ENCODE measurements around the gene CASD1. TPM values are rescaled to one million over a fixed set of nuclear protein-coding genes. Genes with fewer than 3 reads are reported as not detected.

CASD1 gene
- total and polyA plus RNA-seq, 2 of the 4 experiments (the other 2 are of a cell fraction): 4.0 to 4.5 TPM

DNA sequence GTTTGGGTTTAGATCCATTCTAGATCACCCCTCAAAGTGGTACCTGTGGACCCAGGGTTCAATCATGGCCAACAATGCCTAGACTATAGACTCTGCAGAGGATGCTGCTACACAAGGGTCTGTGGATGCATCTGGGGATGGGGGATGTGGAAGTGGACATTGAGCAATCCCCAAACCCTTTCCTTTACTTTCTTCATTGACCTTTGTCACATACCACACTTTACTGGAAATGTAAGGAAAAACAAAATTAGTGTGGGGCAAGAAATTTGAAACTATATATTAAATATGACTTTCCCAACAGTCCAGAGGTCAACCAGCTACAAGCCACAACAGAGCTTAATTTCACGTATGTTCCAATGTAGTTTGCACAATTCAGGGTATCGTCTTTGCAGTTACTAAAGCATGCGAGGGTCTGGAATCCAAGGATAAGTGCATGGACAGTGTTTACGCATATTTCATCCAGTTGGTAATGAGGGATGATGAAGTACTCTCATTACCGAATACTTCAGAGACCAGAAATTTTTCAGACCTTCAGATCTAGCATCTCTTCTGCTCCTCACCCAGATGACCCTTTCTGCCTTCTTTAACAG lies 33.3 kb upstream of the CASD1 start:
- Histone ChIP-seq H3K4me3 (ENCODE audit: insufficient read depth, low read depth, low read length) (no peak overlapping the region), H2BK120ac (ENCODE audit: low read depth, low read length) (no peak overlapping the region), H2BK5ac (ENCODE audit: low read depth, low read length, poor library complexity, severe bottlenecking) (no peak overlapping the region), H3K9ac (ENCODE audit: low read depth, low read length) (no peak overlapping the region), H3K56ac (ENCODE audit: extremely low read depth, insufficient read depth, low read length) (no peak overlapping the region), H3K27me3 (ENCODE audit: control insufficient read depth, insufficient read depth, low read length) (peaks cover 7% of the 10 kb centered on the region), H3K23ac (ENCODE audit: low read depth, low read length) (no peak overlapping the region), H3K14ac (replicated peaks; ENCODE audit: low read depth, low read length) (no peak overlapping the region), H2BK15ac (ENCODE audit: low read depth, low read length) (no peak overlapping the region), H4K91ac (ENCODE audit: insufficient read depth, low read depth, low read length) (no peak overlapping the region), H2AK5ac (ENCODE audit: low read depth, low read length) (no peak overlapping the region), H4K8ac (ENCODE audit: low read depth in 2 of 2, low read length in 2 of 2) (no peak overlapping the region), H2AK9ac (replicated peaks; ENCODE audit: low read depth, low read length, poor library complexity) (no peak overlapping the region), H3K4ac (ENCODE audit: low read depth, low read length) (no peak overlapping the region), H4K5ac (ENCODE audit: low read depth, low read length) (no peak overlapping the region), H4K20me1 (ENCODE audit: insufficient read depth, low read length) (no peaks in the 10 kb centered on the region), H3K4me2 (ENCODE audit: low read depth, low read length) (no peak overlapping the region), H3K9me3 (ENCODE audit: control insufficient read depth, insufficient read depth, low read length) (no peaks in the 10 kb centered on the region), H3K36me3 (ENCODE audit: control insufficient read depth, insufficient read depth, low read length) (no peaks in the 10 kb centered on the region), H3K18ac (ENCODE audit: low read depth, low read length) (no peak overlapping the region), H3K4me1 (ENCODE audit: control insufficient read depth, insufficient read depth, low read length) (no peaks in the 10 kb centered on the region), H3K79me1 (ENCODE audit: low read depth in 1 of 2, low read length in 2 of 2) (no peaks in the 10 kb centered on the region), H3K9me1 (ENCODE audit: insufficient read depth, low read length) (no peaks in the 10 kb centered on the region), H2AFZ (replicated peaks; ENCODE audit: low read length, poor library complexity) (no peak overlapping the region), H3K27ac (ENCODE audit: insufficient read depth, low read length) (no peak overlapping the region), H2BK20ac (ENCODE audit: low read depth, low read length) (no peak overlapping the region)
- POLR2A ChIA-PET (ENCODE audit: unreplicated experiment): no interaction called here
- TF ChIP-seq RCOR1 (IDR thresholded peaks at IDR 0.05; ENCODE audit: insufficient replicate concordance, low read length): no peak
- TF ChIP-seq NFE2L2 (IDR thresholded peaks at IDR 0.05; ENCODE audit: low read depth, low read length): no peak
- TF ChIP-seq CEBPB (IDR thresholded peaks at IDR 0.05; ENCODE audit: low read depth, low read length): no peak
- no peak for TF ChIP-seq MXI1 (IDR thresholded peaks at IDR 0.05; ENCODE audit: borderline replicate concordance, low read depth, low read length)
- TF ChIP-seq MAZ (IDR thresholded peaks at IDR 0.05; ENCODE audit: borderline replicate concordance, low read depth, low read length): no peak
- TF ChIP-seq FOS (IDR thresholded peaks at IDR 0.05; ENCODE audit: low read depth, low read length): no peak
- no peak for TF ChIP-seq SMC3 (IDR thresholded peaks at IDR 0.05; ENCODE audit: low read depth, low read length)
- TF ChIP-seq MAFK (IDR thresholded peaks at IDR 0.05; ENCODE audit: low read depth, low read length): no peak
- TF ChIP-seq CHD1 (IDR thresholded peaks at IDR 0.05; ENCODE audit: low read depth, low read length): no peak
- no peak for TF ChIP-seq BHLHE40 (IDR thresholded peaks at IDR 0.05; ENCODE audit: low read depth, low read length)
- TF ChIP-seq, protein P1, sequence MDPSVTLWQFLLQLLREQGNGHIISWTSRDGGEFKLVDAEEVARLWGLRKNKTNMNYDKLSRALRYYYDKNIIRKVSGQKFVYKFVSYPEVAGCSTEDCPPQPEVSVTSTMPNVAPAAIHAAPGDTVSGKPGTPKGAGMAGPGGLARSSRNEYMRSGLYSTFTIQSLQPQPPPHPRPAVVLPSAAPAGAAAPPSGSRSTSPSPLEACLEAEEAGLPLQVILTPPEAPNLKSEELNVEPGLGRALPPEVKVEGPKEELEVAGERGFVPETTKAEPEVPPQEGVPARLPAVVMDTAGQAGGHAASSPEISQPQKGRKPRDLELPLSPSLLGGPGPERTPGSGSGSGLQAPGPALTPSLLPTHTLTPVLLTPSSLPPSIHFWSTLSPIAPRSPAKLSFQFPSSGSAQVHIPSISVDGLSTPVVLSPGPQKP (IDR thresholded peaks at IDR 0.05; ENCODE audit: borderline replicate concordance, low read depth, low read length): no peak
- TF ChIP-seq, protein P2, sequence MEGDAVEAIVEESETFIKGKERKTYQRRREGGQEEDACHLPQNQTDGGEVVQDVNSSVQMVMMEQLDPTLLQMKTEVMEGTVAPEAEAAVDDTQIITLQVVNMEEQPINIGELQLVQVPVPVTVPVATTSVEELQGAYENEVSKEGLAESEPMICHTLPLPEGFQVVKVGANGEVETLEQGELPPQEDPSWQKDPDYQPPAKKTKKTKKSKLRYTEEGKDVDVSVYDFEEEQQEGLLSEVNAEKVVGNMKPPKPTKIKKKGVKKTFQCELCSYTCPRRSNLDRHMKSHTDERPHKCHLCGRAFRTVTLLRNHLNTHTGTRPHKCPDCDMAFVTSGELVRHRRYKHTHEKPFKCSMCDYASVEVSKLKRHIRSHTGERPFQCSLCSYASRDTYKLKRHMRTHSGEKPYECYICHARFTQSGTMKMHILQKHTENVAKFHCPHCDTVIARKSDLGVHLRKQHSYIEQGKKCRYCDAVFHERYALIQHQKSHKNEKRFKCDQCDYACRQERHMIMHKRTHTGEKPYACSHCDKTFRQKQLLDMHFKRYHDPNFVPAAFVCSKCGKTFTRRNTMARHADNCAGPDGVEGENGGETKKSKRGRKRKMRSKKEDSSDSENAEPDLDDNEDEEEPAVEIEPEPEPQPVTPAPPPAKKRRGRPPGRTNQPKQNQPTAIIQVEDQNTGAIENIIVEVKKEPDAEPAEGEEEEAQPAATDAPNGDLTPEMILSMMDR (conservative IDR thresholded peaks at IDR 0.05; ENCODE audit: low read depth, low read length): no peak
- no peak for TF ChIP-seq RFX5 (IDR thresholded peaks at IDR 0.05; ENCODE audit: low read depth, low read length)
- TF ChIP-seq POLR2A (IDR thresholded peaks at IDR 0.05; ENCODE audit: low read depth, low read length): no peak
- TF ChIP-seq RAD21 (IDR thresholded peaks at IDR 0.05; ENCODE audit: low read length): no peak
- intact Hi-C loops (cut with micrococcal nuclease): no loop called here
- no peak for DNase-seq
- CTCF ChIA-PET: no interaction called here
- WGBS, 2 experiments (ENCODE audit: extremely low coverage in 2 of 2, insufficient read length in 1 of 2): 67% methylated on average over 1 of the region's 5 CpGs; no CpG with 5 or more reads in 1 of the 2 experiments
- in situ Hi-C loops (cut with MboI; ENCODE audit: low sequenced_read_pairs): no loop called here
- no TSS peak for BruUV-seq (replicated peaks)
- dilution Hi-C loops (cut with HindIII; ENCODE audit: low sequenced_read_pairs, unreplicated experiment): no loop called here
- no peak for ATAC-seq (ENCODE audit: low read depth)
